ENCODE measurements around the gene TMEM254.

- TF ChIP-seq CTCF (IDR thresholded peaks at IDR 0.05 in 8 of 11, conservative IDR thresholded peaks at IDR 0.05 in 3 of 11) (no peak), POLR2AphosphoS5 (IDR thresholded peaks at IDR 0.05) (no peak), POLR2A (IDR thresholded peaks at IDR 0.05) (no peak)
Observed at GRCh38 chr10:80137031-80137862, 58.8 kb downstream of the TMEM254 start.
